Smooth muscle cell of the umbilical artery (primary cell): ENCODE results near the gene ADK. TPM values are rescaled to one million over a fixed set of nuclear protein-coding genes. Genes with fewer than 3 reads are reported as not detected.

Experiments used
- total RNA-seq: library from RNA; depleted of rRNA; stranded (reverse); fragments of >200 nt; gene quantifications from 2 replicates; pipeline ENCODE4 v1.2.3, GENCODE V29; 2014

The ADK gene
- 22.6 and 47.1 TPM in 2 replicates for total RNA-seq

GRCh38 chr10:74150990-74151878 lies at the start of gene ADK:
Gene ADK, plus strand, starts transcription at chr10:74151221. Its CDS starts 58 bp downstream, at chr10:74151279.

GRCh38 chr10:74150204-74150989 lies 624 bp upstream of the ADK start, which contains the start of gene AP3M1:
Gene AP3M1, minus strand, starts transcription at chr10:74150828. Its CDS starts 12,449 bp downstream, at chr10:74138379.

Other genes with a start within 250 kb of the ADK start
- gene PLAU, start 240.1 kb upstream of the ADK start, total RNA-seq, result 56.4 and 266 TPM in 2 replicates
- gene VCL, start 153.1 kb upstream of the ADK start, total RNA-seq, result 265 and 404 TPM in 2 replicates
- gene AP3M1, start 393 bp upstream of the ADK start, total RNA-seq, result 26.7 and 40.9 TPM in 2 replicates